Measurements from ENCODE around the gene SDR39U1. TPM values are rescaled to one million over a fixed set of nuclear protein-coding genes. Genes with fewer than 3 reads are reported as not detected.

SDR39U1 gene
- total and polyA plus RNA-seq, 5 donors: 74.6 to 128 (median 98.3) TPM

DNA sequence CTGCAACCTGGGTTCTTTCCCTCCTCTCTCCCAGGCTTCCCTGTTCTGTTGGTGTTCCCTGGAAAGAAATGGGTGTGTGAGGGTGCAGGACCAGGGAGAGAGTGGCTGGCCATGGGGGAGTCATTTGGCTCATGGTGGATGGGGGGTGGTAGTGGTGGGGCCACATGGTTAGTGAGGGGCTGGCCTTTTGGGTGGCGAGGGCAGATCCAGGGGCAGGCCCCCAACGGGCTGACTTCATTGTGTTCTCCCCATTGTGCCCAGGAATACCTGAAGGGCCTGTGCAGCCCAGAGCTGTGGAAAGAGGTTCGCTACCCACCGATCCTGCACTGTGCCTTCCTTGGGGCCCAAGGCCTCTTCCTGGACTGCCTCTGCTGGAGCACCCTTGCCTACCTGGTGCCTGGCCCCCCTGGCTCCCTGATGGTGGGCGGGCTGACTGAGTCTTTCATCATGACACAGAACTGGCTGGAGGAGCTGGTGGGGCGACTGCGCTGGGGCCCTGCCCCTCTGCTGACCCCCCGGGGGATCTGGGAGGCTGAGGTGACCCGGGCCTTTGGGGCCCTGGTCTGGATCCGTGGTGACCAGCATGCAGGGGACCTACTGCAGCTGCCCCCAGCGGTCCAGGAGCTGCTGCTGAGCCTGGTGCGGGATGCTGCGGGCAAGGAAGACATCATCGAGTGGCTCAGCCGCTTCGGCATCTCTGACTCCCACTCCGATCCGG lies 34.8 kb downstream of the SDR39U1 start:
- no peaks in the 10 kb centered on the region for H3K9me3 ChIP-seq (ENCODE audit: control insufficient read depth, low read length)
- 94% methylated on average over 18 of the region's 18 CpGs for WGBS

DNA sequence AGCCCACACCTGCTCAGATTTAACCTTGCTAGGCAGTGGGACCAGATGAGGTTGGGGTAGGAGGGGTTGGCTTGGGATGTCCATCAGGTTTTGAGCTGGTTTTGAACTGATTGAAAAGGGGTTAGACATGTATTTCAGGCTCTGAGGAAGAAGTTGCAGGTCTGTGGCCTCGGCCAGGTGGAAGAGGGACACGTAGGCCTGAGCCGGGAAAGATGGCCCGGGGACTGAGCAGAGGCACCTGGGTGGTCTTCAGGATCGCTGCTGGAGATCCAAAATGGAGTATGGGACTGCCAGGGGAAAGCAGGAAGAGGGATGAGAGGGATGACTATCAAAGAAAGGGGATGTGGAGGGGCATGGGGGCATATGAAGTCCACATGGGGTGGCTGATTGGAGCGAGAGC lies 36.2 kb downstream of the SDR39U1 start:
- ATAC-seq: no peak
- no peak for DNase-seq

More for the DNA sequence above, 34.8 kb downstream of the SDR39U1 start:
- H3K4me1 ChIP-seq (ENCODE audit: control insufficient read depth, insufficient read depth, low read length): peaks cover 5% of the 10 kb centered on the region
- no peaks in the 10 kb centered on the region for H3K27me3 ChIP-seq (ENCODE audit: control insufficient read depth, insufficient read depth)
- no peak for DNase-seq
- intact Hi-C loops (cut with DNase I): no loop called here
- H3K4me3 ChIP-seq (ENCODE audit: low read length): no peak overlapping the region
- no peak overlapping the region for H3K27ac ChIP-seq (ENCODE audit: low read length)
- no peak for ATAC-seq

GRCh38 chr14:24404814-24405213 lies 37.8 kb downstream of the SDR39U1 start:
- Histone ChIP-seq H3K9me3 (ENCODE audit: control insufficient read depth, low read length) (no peaks in the 10 kb centered on the region), H3K4me3 (ENCODE audit: low read length) (no peak overlapping the region), H3K27me3 (ENCODE audit: control insufficient read depth, insufficient read depth) (no peaks in the 10 kb centered on the region), H3K4me1 (ENCODE audit: control insufficient read depth, insufficient read depth, low read length) (peaks cover 17% of the 10 kb centered on the region), H3K27ac (ENCODE audit: low read length) (no peak overlapping the region)
- ATAC-seq (no peak), DNase-seq (no peak)
- intact Hi-C loops (cut with DNase I): no loop called here
- WGBS: 55% methylated on average over 4 of the region's 4 CpGs

More for the DNA sequence above, 36.2 kb downstream of the SDR39U1 start:
- 95% methylated on average over 6 of the region's 6 CpGs for WGBS
- Histone ChIP-seq H3K27me3 (ENCODE audit: control insufficient read depth, insufficient read depth) (no peaks in the 10 kb centered on the region), H3K4me3 (ENCODE audit: low read length) (no peak overlapping the region), H3K4me1 (ENCODE audit: control insufficient read depth, insufficient read depth, low read length) (peaks cover 7% of the 10 kb centered on the region), H3K27ac (ENCODE audit: low read length) (no peak overlapping the region), H3K9me3 (ENCODE audit: control insufficient read depth, low read length) (no peaks in the 10 kb centered on the region)
- intact Hi-C loops (cut with DNase I): no loop called here

GRCh38 chr14:24403294-24403998 lies 39.1 kb downstream of the SDR39U1 start:
- peak in 1 of 2 donors; percentile 3 for ATAC-seq
- Histone ChIP-seq H3K4me1 (ENCODE audit: control insufficient read depth, insufficient read depth, low read length) (peaks cover 17% of the 10 kb centered on the region), H3K27me3 (ENCODE audit: control insufficient read depth, insufficient read depth) (no peaks in the 10 kb centered on the region), H3K27ac (ENCODE audit: low read length) (no peak overlapping the region), H3K4me3 (ENCODE audit: low read length) (no peak overlapping the region), H3K9me3 (ENCODE audit: control insufficient read depth, low read length) (no peaks in the 10 kb centered on the region)
- peak in 1 of 3 donors; percentile 58 for DNase-seq
- intact Hi-C loops (cut with DNase I): no loop called here
- 35% methylated on average over 7 of the region's 7 CpGs for WGBS

- 53% methylated on average over 9 of the region's 9 CpGs for WGBS
- intact Hi-C loops (cut with DNase I): no loop called here
- no peaks in the 10 kb centered on the region for H3K27me3 ChIP-seq (ENCODE audit: control insufficient read depth, insufficient read depth)
- peak in 1 of 3 donors; percentile 53 for DNase-seq
- H3K9me3 ChIP-seq (ENCODE audit: control insufficient read depth, low read length): no peaks in the 10 kb centered on the region
- no peak overlapping the region for H3K27ac ChIP-seq (ENCODE audit: low read length)
- no peak for ATAC-seq
- peaks cover 18% of the 10 kb centered on the region for H3K4me1 ChIP-seq (ENCODE audit: control insufficient read depth, insufficient read depth, low read length)
- no peak overlapping the region for H3K4me3 ChIP-seq (ENCODE audit: low read length)
Measured at GRCh38 chr14:24401810-24402702, 40.5 kb downstream of the SDR39U1 start.

- intact Hi-C loops (cut with DNase I): no loop called here
- H3K4me1 ChIP-seq (ENCODE audit: control insufficient read depth, insufficient read depth, low read length): peaks cover 18% of the 10 kb centered on the region
- ATAC-seq (no peak), DNase-seq (peak in 1 of 3 donors; percentile 50)
- H3K4me3 ChIP-seq (ENCODE audit: low read length): peak overlapping the region; percentile 91
- WGBS: 47% methylated on average over 4 of the region's 4 CpGs
- H3K27me3 ChIP-seq (ENCODE audit: control insufficient read depth, insufficient read depth): no peaks in the 10 kb centered on the region
- no peaks in the 10 kb centered on the region for H3K9me3 ChIP-seq (ENCODE audit: control insufficient read depth, low read length)
- peak overlapping the region; percentile 3 for H3K27ac ChIP-seq (ENCODE audit: low read length)
Measured at GRCh38 chr14:24399999-24400718, 42.4 kb downstream of the SDR39U1 start.

GRCh38 chr14:24399447-24399822 lies 43.1 kb downstream of the SDR39U1 start:
- 16% methylated on average over 8 of the region's 8 CpGs for WGBS
- Histone ChIP-seq H3K27ac (ENCODE audit: low read length) (peak overlapping the region; percentile 43), H3K4me1 (ENCODE audit: control insufficient read depth, insufficient read depth, low read length) (peaks cover 18% of the 10 kb centered on the region), H3K27me3 (ENCODE audit: control insufficient read depth, insufficient read depth) (no peaks in the 10 kb centered on the region), H3K4me3 (ENCODE audit: low read length) (peak overlapping the region; percentile 91), H3K9me3 (ENCODE audit: control insufficient read depth, low read length) (no peaks in the 10 kb centered on the region)
- peak; percentile 8 to 16 for ATAC-seq
- intact Hi-C loops (cut with DNase I): no loop called here
- no peak for DNase-seq

- intact Hi-C loops (cut with DNase I): no loop called here
- peaks cover 18% of the 10 kb centered on the region for H3K4me1 ChIP-seq (ENCODE audit: control insufficient read depth, insufficient read depth, low read length)
- peak within 1 kb of the TSS; percentile 68 for H3K27ac ChIP-seq (ENCODE audit: low read length)
- peak; percentile 89 to 93 for ATAC-seq
- no peaks in the 10 kb centered on the region for H3K27me3 ChIP-seq (ENCODE audit: control insufficient read depth, insufficient read depth)
- peak within 1 kb of the TSS; percentile 91 for H3K4me3 ChIP-seq (ENCODE audit: low read length)
- peak; percentile 76 to 91 (median 88) for DNase-seq
- WGBS: 2% methylated on average over 56 of the region's 57 CpGs
- no peaks in the 10 kb centered on the region for H3K9me3 ChIP-seq (ENCODE audit: control insufficient read depth, low read length)
Measured at GRCh38 chr14:24398653-24399446, 43.7 kb downstream of the SDR39U1 start, which contains the start of gene NYNRIN. TSS of gene NYNRIN (plus strand) at chr14:24399003. CDS start at chr14:24399247, 244 bp downstream.

- Histone ChIP-seq H3K27ac (ENCODE audit: low read length) (peak overlapping the region; percentile 68), H3K27me3 (ENCODE audit: control insufficient read depth, insufficient read depth) (no peaks in the 10 kb centered on the region), H3K4me1 (ENCODE audit: control insufficient read depth, insufficient read depth, low read length) (peaks cover 17% of the 10 kb centered on the region), H3K9me3 (ENCODE audit: control insufficient read depth, low read length) (no peaks in the 10 kb centered on the region), H3K4me3 (ENCODE audit: low read length) (peak overlapping the region; percentile 91)
- peak; percentile 58 to 83 (median 83) for DNase-seq
- ATAC-seq: peak; percentile 75 to 84
- WGBS: 12% methylated on average over 7 of the region's 7 CpGs
- intact Hi-C loops (cut with DNase I): no loop called here
Measured at GRCh38 chr14:24398293-24398652, 44.3 kb downstream of the SDR39U1 start.
